Vagina (tissue), 2 donors: ENCODE measurements around the gene CCDC201.

Source experiments
- POLR2AphosphoS5 ChIP-seq, 2 donors: sonication (generic); formaldehyde crosslinking; IDR thresholded peaks; one replicate each; pipeline ENCODE4 v1.9.0; 2017; ENCODE audit warnings: antibody characterized with exemption in 2 of 2, mild to moderate bottlenecking in 2 of 2, low read depth in 1 of 2; ENCODE audit not compliant: insufficient read depth in 1 of 2
- TF ChIP-seq, protein P1 (sequence below), 3 experiments: fragments of 450-650 bp in 2 of 3; fragments of 200-600 bp in 1 of 3; sonication (generic) in 1 of 3; IDR thresholded peaks; one replicate each; pipeline ENCODE4 v1.5.1; 2017 to 2019; ENCODE audit warnings: antibody characterized with exemption in 3 of 3, mild to moderate bottlenecking in 2 of 3, moderate library complexity in 2 of 3

DNA sequence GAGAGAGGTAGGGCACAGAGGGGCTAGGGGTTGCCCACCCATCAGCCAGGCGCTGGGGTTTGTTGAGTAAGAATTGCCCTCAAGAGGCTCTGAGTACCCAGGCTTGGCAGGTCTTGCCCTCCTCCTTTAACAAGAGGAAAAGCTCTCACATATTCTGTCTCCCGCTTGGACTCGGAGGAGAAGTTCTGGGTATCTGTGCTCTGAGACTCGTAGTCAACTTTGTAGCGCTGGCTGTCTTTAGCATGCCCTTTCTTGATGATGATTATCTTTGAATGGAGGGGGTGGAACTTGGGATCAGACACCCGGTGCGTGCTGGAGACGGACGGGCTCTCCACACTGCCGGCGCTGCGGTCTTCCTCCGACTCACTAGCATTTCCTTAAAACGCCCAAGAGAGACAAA is 44.2 kb upstream of the CCDC201 start:
- TF ChIP-seq, protein P1, sequence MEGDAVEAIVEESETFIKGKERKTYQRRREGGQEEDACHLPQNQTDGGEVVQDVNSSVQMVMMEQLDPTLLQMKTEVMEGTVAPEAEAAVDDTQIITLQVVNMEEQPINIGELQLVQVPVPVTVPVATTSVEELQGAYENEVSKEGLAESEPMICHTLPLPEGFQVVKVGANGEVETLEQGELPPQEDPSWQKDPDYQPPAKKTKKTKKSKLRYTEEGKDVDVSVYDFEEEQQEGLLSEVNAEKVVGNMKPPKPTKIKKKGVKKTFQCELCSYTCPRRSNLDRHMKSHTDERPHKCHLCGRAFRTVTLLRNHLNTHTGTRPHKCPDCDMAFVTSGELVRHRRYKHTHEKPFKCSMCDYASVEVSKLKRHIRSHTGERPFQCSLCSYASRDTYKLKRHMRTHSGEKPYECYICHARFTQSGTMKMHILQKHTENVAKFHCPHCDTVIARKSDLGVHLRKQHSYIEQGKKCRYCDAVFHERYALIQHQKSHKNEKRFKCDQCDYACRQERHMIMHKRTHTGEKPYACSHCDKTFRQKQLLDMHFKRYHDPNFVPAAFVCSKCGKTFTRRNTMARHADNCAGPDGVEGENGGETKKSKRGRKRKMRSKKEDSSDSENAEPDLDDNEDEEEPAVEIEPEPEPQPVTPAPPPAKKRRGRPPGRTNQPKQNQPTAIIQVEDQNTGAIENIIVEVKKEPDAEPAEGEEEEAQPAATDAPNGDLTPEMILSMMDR (IDR thresholded peaks at IDR 0.05), result no peak
- no peak for TF ChIP-seq POLR2AphosphoS5 (IDR thresholded peaks at IDR 0.05; ENCODE audit: insufficient read depth in 1 of 2, low read depth in 1 of 2)
